Mesendoderm (in vitro differentiated cells): ENCODE measurements around the gene KLF7.

Source experiments
- DNase-seq: peaks from one replicate; pipeline ENCODE4 v3.0.0; 2013
- H2AK5ac ChIP-seq: 2 replicates; pipeline ENCODE4 v1.6.1; 2013; ENCODE audit warnings: low read length, inconsistent platforms
- H2BK120ac ChIP-seq: 2 replicates; pipeline ENCODE4 v1.6.1; 2013; ENCODE audit warnings: low read depth, mild to moderate bottlenecking, low read length, moderate library complexity, mixed read lengths
- H2BK15ac ChIP-seq: replicated peaks from 2 replicates; pipeline ENCODE4 v1.6.1; 2013; ENCODE audit warnings: low read depth, mild to moderate bottlenecking, moderate library complexity
- H2BK5ac ChIP-seq: 2 replicates; pipeline ENCODE4 v1.6.1; 2013; ENCODE audit warnings: low read length, inconsistent platforms
- H3K18ac ChIP-seq: 2 replicates; pipeline ENCODE4 v1.6.1; 2013; ENCODE audit warnings: mild to moderate bottlenecking, low read length, mixed read lengths
- H3K23ac ChIP-seq: one replicate; pipeline ENCODE4 v1.6.1; 2013; ENCODE audit warnings: low read length
- H3K27ac ChIP-seq: 2 replicates; pipeline ENCODE4 v1.5.1; 2013; ENCODE audit warnings: low read depth, mild to moderate bottlenecking, inconsistent platforms, low read length, moderate library complexity
- H3K27me3 ChIP-seq: 2 replicates; pipeline ENCODE4 v1.6.1; 2013; ENCODE audit warnings: low read length, control low read depth, mild to moderate bottlenecking, inconsistent platforms; ENCODE audit not compliant: insufficient read depth, poor library complexity
- H3K36me3 ChIP-seq: 2 replicates; pipeline ENCODE4 v1.6.1; 2013; ENCODE audit warnings: low read length, inconsistent platforms; ENCODE audit not compliant: control insufficient read depth, insufficient read depth
- H3K4ac ChIP-seq: one replicate; pipeline ENCODE4 v1.6.1; 2013; ENCODE audit warnings: low read depth, mild to moderate bottlenecking, low read length, moderate library complexity
- H3K4me1 ChIP-seq: 2 replicates; pipeline ENCODE4 v1.6.1; 2013; ENCODE audit warnings: low read depth, low read length, inconsistent platforms; ENCODE audit not compliant: control insufficient read depth
- H3K4me2 ChIP-seq: 2 replicates; pipeline ENCODE4 v1.6.1; 2013; ENCODE audit warnings: low read length
- H3K4me3 ChIP-seq: 2 replicates; pipeline ENCODE4 v1.5.1; 2013; ENCODE audit warnings: mild to moderate bottlenecking, low read length
- H3K56ac ChIP-seq: one replicate; pipeline ENCODE4 v1.6.1; 2013; ENCODE audit warnings: low read length
- H3K79me1 ChIP-seq: 2 replicates; pipeline ENCODE4 v1.6.1; 2013; ENCODE audit warnings: low read length, inconsistent platforms
- H3K79me2 ChIP-seq: 2 replicates; pipeline ENCODE4 v1.6.1; 2013; ENCODE audit warnings: mild to moderate bottlenecking, low read length; ENCODE audit not compliant: control insufficient read depth, insufficient read depth
- H3K9ac ChIP-seq: 2 replicates; pipeline ENCODE4 v1.6.1; 2013; ENCODE audit warnings: low read length, inconsistent platforms
- H4K5ac ChIP-seq: one replicate; pipeline ENCODE4 v1.6.1; 2013; ENCODE audit warnings: low read length
- H4K8ac ChIP-seq: one replicate; pipeline ENCODE4 v1.6.1; 2013; ENCODE audit warnings: low read depth, mild to moderate bottlenecking, control low read depth, low read length, moderate library complexity
- WGBS: extraction: QIAGEN DNeasy Blood & Tissue Kit; methylation state at CpG from one replicate; pipeline ENCODE4 v1.1.7; 2013; ENCODE audit warnings: low lambda C conversion rate, missing lambda C conversion rate; ENCODE audit not compliant: insufficient coverage; ENCODE audit errors: extremely low coverage; 5-methylcytosine and 5-hydroxymethylcytosine counted together

The KLF7 gene

GRCh38 chr2:207137596-207138337, 28.0 kb downstream of the KLF7 start:
- no CpG with 5 or more reads among the region's 2 CpGs for WGBS
- Histone ChIP-seq H3K4me2 (no peak overlapping the region), H3K4me1 (peaks cover 32% of the 10 kb centered on the region)

DNA sequence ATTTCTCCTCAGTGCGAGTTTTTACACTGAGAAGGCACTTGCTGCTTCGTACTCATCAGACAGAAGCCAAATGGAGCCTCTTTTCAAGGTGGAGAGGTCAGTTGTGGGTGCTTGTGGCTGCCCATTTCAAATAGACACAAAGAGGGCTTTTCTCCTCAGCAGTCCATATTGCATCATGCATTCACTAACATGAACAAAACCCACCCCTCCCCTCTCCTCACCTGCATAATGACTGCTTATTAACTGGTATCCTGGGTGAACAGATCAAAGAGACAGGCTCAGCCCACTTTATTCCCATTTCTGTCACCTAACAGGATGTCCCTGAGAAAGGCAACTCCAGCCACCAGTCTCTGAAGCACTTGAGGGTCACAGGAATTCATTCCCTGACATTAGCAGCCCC, 28.9 kb downstream of the KLF7 start:
- peak overlapping the region; percentile 56 for H3K56ac ChIP-seq
- H2AK5ac ChIP-seq: no peak overlapping the region
- no peak overlapping the region for H3K4me3 ChIP-seq
- no peaks in the 10 kb centered on the region for H3K27me3 ChIP-seq
- no peak overlapping the region for H3K23ac ChIP-seq
- peaks cover 26% of the 10 kb centered on the region for H3K79me1 ChIP-seq
- no peaks in the 10 kb centered on the region for H3K36me3 ChIP-seq
- WGBS: no CpG with 5 or more reads among the region's 2 CpGs
- no peak overlapping the region for H4K5ac ChIP-seq
- H3K27ac ChIP-seq: peak overlapping the region; percentile 2
- H4K8ac ChIP-seq: no peak overlapping the region
- no peak overlapping the region for H3K4me2 ChIP-seq
- peaks cover 82% of the 10 kb centered on the region for H3K79me2 ChIP-seq
- DNase-seq: no peak
- H3K4me1 ChIP-seq: peaks cover 29% of the 10 kb centered on the region
- peak overlapping the region; percentile 20 for H2BK5ac ChIP-seq
- peak overlapping the region; percentile 6 for H3K9ac ChIP-seq
- H3K18ac ChIP-seq: peak overlapping the region; percentile 47
- no peak overlapping the region for H3K4ac ChIP-seq
- H2BK15ac ChIP-seq: no peak overlapping the region
- H2BK120ac ChIP-seq: no peak overlapping the region

More at GRCh38 chr2:207137596-207138337, 28.0 kb downstream of the KLF7 start:
- H3K27me3 ChIP-seq: no peaks in the 10 kb centered on the region
- no peak overlapping the region for H4K5ac ChIP-seq
- no peak overlapping the region for H3K4me3 ChIP-seq
- no peak overlapping the region for H3K18ac ChIP-seq
- H3K56ac ChIP-seq: peak overlapping the region; percentile 56
- H3K9ac ChIP-seq: no peak overlapping the region
- H3K4ac ChIP-seq: no peak overlapping the region
- H2BK15ac ChIP-seq: no peak overlapping the region
- no peak for DNase-seq
- no peaks in the 10 kb centered on the region for H3K36me3 ChIP-seq
- no peak overlapping the region for H2BK5ac ChIP-seq
- H3K79me2 ChIP-seq: peaks cover 83% of the 10 kb centered on the region
- H3K27ac ChIP-seq: no peak overlapping the region
- H3K79me1 ChIP-seq: peaks cover 24% of the 10 kb centered on the region
- no peak overlapping the region for H2BK120ac ChIP-seq
- no peak overlapping the region for H4K8ac ChIP-seq
- no peak overlapping the region for H2AK5ac ChIP-seq
- no peak overlapping the region for H3K23ac ChIP-seq

GRCh38 chr2:207135801-207136457, 29.8 kb downstream of the KLF7 start:
- WGBS: no CpG with 5 or more reads among the region's 9 CpGs
- H3K27ac ChIP-seq: no peak overlapping the region
- H3K23ac ChIP-seq: no peak overlapping the region
- peak overlapping the region; percentile 24 for H3K4ac ChIP-seq
- H3K56ac ChIP-seq: peak overlapping the region; percentile 38
- no peak overlapping the region for H2BK120ac ChIP-seq
- H3K79me1 ChIP-seq: peaks cover 24% of the 10 kb centered on the region
- H3K4me1 ChIP-seq: peaks cover 29% of the 10 kb centered on the region
- no peak overlapping the region for H4K8ac ChIP-seq
- H3K79me2 ChIP-seq: peaks cover 79% of the 10 kb centered on the region
- no peak overlapping the region for H2BK5ac ChIP-seq
- no peaks in the 10 kb centered on the region for H3K36me3 ChIP-seq
- H3K4me3 ChIP-seq: no peak overlapping the region
- peak overlapping the region; percentile 91 for H3K18ac ChIP-seq
- H3K27me3 ChIP-seq: no peaks in the 10 kb centered on the region
- H3K4me2 ChIP-seq: no peak overlapping the region
- H3K9ac ChIP-seq: no peak overlapping the region
- no peak overlapping the region for H4K5ac ChIP-seq
- no peak overlapping the region for H2AK5ac ChIP-seq
- no peak overlapping the region for H2BK15ac ChIP-seq
- no peak for DNase-seq

DNA sequence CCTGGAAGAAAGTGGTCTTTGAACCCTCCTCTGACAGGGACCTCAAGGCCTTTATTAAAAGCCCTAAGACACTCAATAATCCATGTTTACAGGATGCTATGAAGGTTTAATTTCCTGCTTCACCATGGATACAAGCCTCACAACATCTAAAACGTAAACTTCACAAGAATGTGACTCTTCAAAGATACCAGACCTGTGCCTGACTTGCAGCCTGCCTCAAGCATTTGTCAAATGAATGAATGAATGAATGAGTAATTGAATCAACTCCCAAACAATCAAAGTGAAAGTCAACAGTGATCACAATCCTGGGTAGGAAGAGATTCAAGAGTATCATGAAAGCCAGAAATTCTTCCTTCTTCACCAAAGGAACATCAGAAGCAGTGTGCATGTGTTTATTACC, 30.4 kb downstream of the KLF7 start:
- Histone ChIP-seq H2BK120ac (no peak overlapping the region), H3K79me2 (peaks cover 78% of the 10 kb centered on the region), H3K4me1 (peaks cover 25% of the 10 kb centered on the region), H3K79me1 (peaks cover 24% of the 10 kb centered on the region), H3K56ac (no peak overlapping the region), H2AK5ac (no peak overlapping the region), H2BK15ac (no peak overlapping the region), H3K4me3 (no peak overlapping the region), H3K27ac (peak overlapping the region; percentile 19), H3K4ac (no peak overlapping the region), H3K27me3 (no peaks in the 10 kb centered on the region), H4K8ac (no peak overlapping the region), H3K9ac (no peak overlapping the region), H3K23ac (no peak overlapping the region), H3K4me2 (no peak overlapping the region), H4K5ac (no peak overlapping the region), H3K36me3 (no peaks in the 10 kb centered on the region), H3K18ac (no peak overlapping the region), H2BK5ac (no peak overlapping the region)
- peak; percentile 81 for DNase-seq
- WGBS: no CpG with 5 or more reads among the region's 1 CpG

- no peaks in the 10 kb centered on the region for H3K27me3 ChIP-seq
- H3K79me1 ChIP-seq: peaks cover 27% of the 10 kb centered on the region
- H3K36me3 ChIP-seq: no peaks in the 10 kb centered on the region
- H3K4ac ChIP-seq: no peak overlapping the region
- H3K18ac ChIP-seq: peak overlapping the region; percentile 54
- no peak overlapping the region for H2BK15ac ChIP-seq
- peak; percentile 95 for DNase-seq
- H3K4me3 ChIP-seq: no peak overlapping the region
- no peak overlapping the region for H3K9ac ChIP-seq
- no peak overlapping the region for H4K5ac ChIP-seq
- no CpG with 5 or more reads among the region's 13 CpGs for WGBS
- peaks cover 24% of the 10 kb centered on the region for H3K4me1 ChIP-seq
- H3K56ac ChIP-seq: peak overlapping the region; percentile 44
- H3K79me2 ChIP-seq: peaks cover 84% of the 10 kb centered on the region
- no peak overlapping the region for H4K8ac ChIP-seq
- H2AK5ac ChIP-seq: no peak overlapping the region
- no peak overlapping the region for H3K4me2 ChIP-seq
- H3K27ac ChIP-seq: peak overlapping the region; percentile 19
- H2BK5ac ChIP-seq: no peak overlapping the region
- no peak overlapping the region for H2BK120ac ChIP-seq
- no peak overlapping the region for H3K23ac ChIP-seq
These were observed 31.8 kb downstream of the KLF7 start for GRCh38 chr2:207133820-207134519.
